Hepatocyte (in vitro differentiated cells): ENCODE measurements around the gene MYO1D.

Experiments
- EZH2 ChIP-seq: fragments of 200-600 bp; sonication (generic); IDR thresholded peaks from 2 replicates; pipeline ENCODE4 v1.6.1; 2016; ENCODE audit warnings: antibody characterized with exemption, mild to moderate bottlenecking, borderline replicate concordance
- TF ChIP-seq, protein P1 (sequence below): fragments of 200-600 bp; sonication (generic); IDR thresholded peaks from 2 replicates; pipeline ENCODE4 v1.5.1; 2016; ENCODE audit warnings: antibody characterized with exemption, mild to moderate bottlenecking; ENCODE audit not compliant: poor library complexity

DNA sequence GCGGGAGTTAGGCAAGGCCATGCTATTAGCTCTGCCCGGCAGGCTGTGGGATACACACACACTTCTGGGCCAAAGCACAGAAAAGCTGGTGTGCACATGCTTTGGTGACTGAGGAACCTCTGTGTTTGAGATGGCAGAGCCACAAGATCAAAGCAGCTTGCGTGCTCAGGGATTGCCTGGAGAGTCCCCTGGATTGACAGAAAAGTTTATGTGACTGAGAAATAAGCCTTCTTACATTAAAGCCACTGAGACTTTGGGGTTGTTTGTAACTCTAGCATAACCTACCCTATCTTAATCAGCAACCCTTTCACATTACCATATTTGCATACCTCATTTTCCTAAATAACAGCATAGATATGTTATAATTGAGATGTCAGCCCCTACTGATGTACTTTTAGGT, 69.3 kb downstream of the MYO1D start:
- TF ChIP-seq, protein P1, sequence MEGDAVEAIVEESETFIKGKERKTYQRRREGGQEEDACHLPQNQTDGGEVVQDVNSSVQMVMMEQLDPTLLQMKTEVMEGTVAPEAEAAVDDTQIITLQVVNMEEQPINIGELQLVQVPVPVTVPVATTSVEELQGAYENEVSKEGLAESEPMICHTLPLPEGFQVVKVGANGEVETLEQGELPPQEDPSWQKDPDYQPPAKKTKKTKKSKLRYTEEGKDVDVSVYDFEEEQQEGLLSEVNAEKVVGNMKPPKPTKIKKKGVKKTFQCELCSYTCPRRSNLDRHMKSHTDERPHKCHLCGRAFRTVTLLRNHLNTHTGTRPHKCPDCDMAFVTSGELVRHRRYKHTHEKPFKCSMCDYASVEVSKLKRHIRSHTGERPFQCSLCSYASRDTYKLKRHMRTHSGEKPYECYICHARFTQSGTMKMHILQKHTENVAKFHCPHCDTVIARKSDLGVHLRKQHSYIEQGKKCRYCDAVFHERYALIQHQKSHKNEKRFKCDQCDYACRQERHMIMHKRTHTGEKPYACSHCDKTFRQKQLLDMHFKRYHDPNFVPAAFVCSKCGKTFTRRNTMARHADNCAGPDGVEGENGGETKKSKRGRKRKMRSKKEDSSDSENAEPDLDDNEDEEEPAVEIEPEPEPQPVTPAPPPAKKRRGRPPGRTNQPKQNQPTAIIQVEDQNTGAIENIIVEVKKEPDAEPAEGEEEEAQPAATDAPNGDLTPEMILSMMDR, result no peak
- TF ChIP-seq EZH2, result no peak
